GM12878 (cell line): ENCODE measurements around the gene CSNK1G3. TPM values are rescaled to one million over a fixed set of nuclear protein-coding genes. Genes with fewer than 3 reads are reported as not detected.

Experiments
- ATAC-seq: fragments of 200-7000 bp; cut with Tn5 transposase; 3 replicates; pipeline ENCODE4 v1.9.1; 2020; ENCODE audit warnings: mild to moderate bottlenecking, moderate library complexity
- BruUV-seq: library from RNA; stranded (reverse); fragments of 400-500 nt; replicated peaks from 2 replicates; lab custom pipeline; 2021; lab: Mats Ljungman, UMichigan
- CTCF ChIA-PET: fragments of 300-600 bp; sonication (Branson Sonifier 250); formaldehyde crosslinking; extraction: SDS; loops from one replicate; lab custom pipeline; 2021; ENCODE audit warnings: inconsistent platforms; lab: Yijun Ruan, JAX
- POLR2A ChIA-PET: fragments of 350-600 bp; formaldehyde crosslinking; extraction: SDS; loops from one replicate; lab custom pipeline; 2021; ENCODE audit warnings: inconsistent platforms; lab: Charles Lee
- RAD21 ChIA-PET: fragments of 300-600 bp; sonication (Branson Sonifier 250); formaldehyde crosslinking; loops from one replicate; lab custom pipeline; 2023; ENCODE audit warnings: antibody characterized with exemption; ENCODE audit not compliant: unreplicated experiment; lab: Charles Lee
- SMC1A ChIA-PET: fragments of 300-600 bp; sonication (Branson Sonifier 250); formaldehyde crosslinking; loops from one replicate; lab custom pipeline; 2023; ENCODE audit not compliant: unreplicated experiment, uncharacterized antibody; lab: Charles Lee
- DNase-seq: peaks from one replicate; pipeline ENCODE4 v3.0.0-alpha.2; 2011; ENCODE audit warnings: low read depth, low spot score
- FAIRE-seq: peaks from 3 replicates; lab custom pipeline; 2011; peaks lifted over from hg19 to GRCh38; lab: Jason Lieb, UNC
- H2AFZ ChIP-seq: 2 replicates; pipeline ENCODE4 v1.6.0; 2011; ENCODE audit warnings: low read depth, low read length, control low read depth; ENCODE audit not compliant: control insufficient read depth
- H3K27ac ChIP-seq: 2 replicates; pipeline ENCODE4 v1.5.1; 2011; ENCODE audit warnings: control low read depth; ENCODE audit not compliant: control insufficient read depth, insufficient read depth
- H3K27me3 ChIP-seq, 2 experiments: replicated peaks in 1 of 2; 2 replicates each; pipeline versions ENCODE4 v1.6.0 to v1.6.1; 2011; ENCODE audit warnings: low read length in 1 of 2; ENCODE audit not compliant: control insufficient read depth in 2 of 2, insufficient read depth in 2 of 2
- H3K36me3 ChIP-seq, 2 experiments: 2 replicates each; pipeline ENCODE4 v1.5.1; 2011; ENCODE audit warnings: low read length in 1 of 2; ENCODE audit not compliant: control insufficient read depth in 2 of 2, insufficient read depth in 2 of 2
- H3K4me1 ChIP-seq: 2 replicates; pipeline ENCODE4 v1.6.1; 2011; ENCODE audit warnings: mild to moderate bottlenecking, low read length, moderate library complexity, mixed read lengths; ENCODE audit not compliant: control insufficient read depth, insufficient read depth
- H3K4me2 ChIP-seq: 2 replicates; pipeline ENCODE4 v1.6.0; 2011; ENCODE audit warnings: control low read depth; ENCODE audit not compliant: control insufficient read depth, insufficient read depth
- H3K4me3 ChIP-seq: fragments of 200-600 bp; sonication (generic); 2 replicates; pipeline ENCODE4 v1.5.1; 2016
- H3K79me2 ChIP-seq: 2 replicates; pipeline ENCODE4 v1.6.0; 2011; ENCODE audit warnings: low read length; ENCODE audit not compliant: control insufficient read depth, insufficient read depth
- H3K9ac ChIP-seq: 2 replicates; pipeline ENCODE4 v1.8.0; 2011; ENCODE audit warnings: low read length, control low read depth, mixed read lengths; ENCODE audit not compliant: control insufficient read depth, insufficient read depth
- H3K9me3 ChIP-seq: replicated peaks from 3 replicates; pipeline ENCODE4 v1.5.1; 2011; ENCODE audit warnings: mild to moderate bottlenecking, low read length; ENCODE audit not compliant: control insufficient read depth, insufficient read depth
- H4K20me1 ChIP-seq: 2 replicates; pipeline ENCODE4 v1.6.0; 2011; ENCODE audit not compliant: control insufficient read depth, insufficient read depth
- EZH2 ChIP-seq: IDR thresholded peaks from 2 replicates; pipeline ENCODE4 v1.6.1; 2012; ENCODE audit warnings: low read depth, mild to moderate bottlenecking, control low read depth, inconsistent platforms, low read length, borderline replicate concordance; ENCODE audit not compliant: control insufficient read depth
- JUND ChIP-seq: IDR thresholded peaks from 2 replicates; pipeline ENCODE4 v1.6.1; 2012; ENCODE audit warnings: low read depth, mild to moderate bottlenecking, low read length, improper control_type of control experiment, moderate library complexity
- NR2C2 ChIP-seq: IDR thresholded peaks from 2 replicates; pipeline ENCODE4 v1.6.1; 2011; ENCODE audit warnings: borderline replicate concordance, low read depth; ENCODE audit not compliant: control insufficient read depth, insufficient read length
- RUNX3 ChIP-seq: IDR thresholded peaks from 2 replicates; pipeline ENCODE4 v1.6.1; 2012; ENCODE audit warnings: low read length, inconsistent platforms
- WGBS: methylation state at CpG from one replicate; pipeline ENCODE4 v1.1.6; 2016; ENCODE audit warnings: low lambda C conversion rate; ENCODE audit not compliant: insufficient replicate concordance, insufficient coverage; ENCODE audit errors: missing lambda C conversion rate; 5-methylcytosine and 5-hydroxymethylcytosine counted together
- in situ Hi-C: fragments of 300-500 bp; cut with MboI; formaldehyde crosslinking; loops from 9 replicates; pipeline ENCODE4 v1.14.3; 2018; ENCODE audit warnings: mixed read lengths
- intact Hi-C: fragments of 100-400 bp; cut with micrococcal nuclease; formaldehyde crosslinking; loops from one replicate; pipeline ENCODE4 v1.14.2; 2022; ENCODE audit not compliant: unreplicated experiment
- polyA plus RNA-seq, 11 experiments: library from polyadenylated mRNA; depleted of rRNA in 4 of 11; unstranded in 6 of 11; stranded (reverse) in 5 of 11; fragments of >200 nt; fragmentation: Nextera tagmentation in 4 of 11; fragmentation: Illumina TruSeq in 1 of 11; extraction: Ambion mirVana in 4 of 11; extraction: Trizol in 1 of 11; gene quantifications; 1 replicate in 1 of 11; 2 replicates in 10 of 11; pipeline versions ENCODE4 v1.2.1 to v1.2.3, GENCODE V29; 2011 to 2016; ENCODE audit warnings: inconsistent platforms in 2 of 11, missing spikeins in 2 of 11, low read depth in 1 of 11
- total RNA-seq, 4 experiments: library from RNA; depleted of rRNA in 3 of 4; stranded (reverse); fragments of >200 nt in 3 of 4; fragmentation: Illumina TruSeq in 1 of 4; extraction: Trizol in 1 of 4; gene quantifications; 2 replicates each; pipeline versions ENCODE4 v1.2.1 to v1.2.3, GENCODE V29; 2013 to 2021
- TF ChIP-seq, protein P1 (sequence below): fragments of 450-650 bp; IDR thresholded peaks from 2 replicates; pipeline ENCODE4 v1.6.1; 2016; ENCODE audit warnings: mild to moderate bottlenecking, moderate library complexity, borderline replicate concordance
- TF ChIP-seq, protein P2 (sequence below): fragments of 450-650 bp; IDR thresholded peaks from 2 replicates; pipeline ENCODE4 v1.6.1; 2017; ENCODE audit warnings: mild to moderate bottlenecking, moderate library complexity

The CSNK1G3 gene
- total and polyA plus RNA-seq, 10 of the 15 experiments (the other 5 are each of a cell fraction or from before 2014, with no cell fraction given): 7.4 to 24.1 (median 17.9) TPM

DNA sequence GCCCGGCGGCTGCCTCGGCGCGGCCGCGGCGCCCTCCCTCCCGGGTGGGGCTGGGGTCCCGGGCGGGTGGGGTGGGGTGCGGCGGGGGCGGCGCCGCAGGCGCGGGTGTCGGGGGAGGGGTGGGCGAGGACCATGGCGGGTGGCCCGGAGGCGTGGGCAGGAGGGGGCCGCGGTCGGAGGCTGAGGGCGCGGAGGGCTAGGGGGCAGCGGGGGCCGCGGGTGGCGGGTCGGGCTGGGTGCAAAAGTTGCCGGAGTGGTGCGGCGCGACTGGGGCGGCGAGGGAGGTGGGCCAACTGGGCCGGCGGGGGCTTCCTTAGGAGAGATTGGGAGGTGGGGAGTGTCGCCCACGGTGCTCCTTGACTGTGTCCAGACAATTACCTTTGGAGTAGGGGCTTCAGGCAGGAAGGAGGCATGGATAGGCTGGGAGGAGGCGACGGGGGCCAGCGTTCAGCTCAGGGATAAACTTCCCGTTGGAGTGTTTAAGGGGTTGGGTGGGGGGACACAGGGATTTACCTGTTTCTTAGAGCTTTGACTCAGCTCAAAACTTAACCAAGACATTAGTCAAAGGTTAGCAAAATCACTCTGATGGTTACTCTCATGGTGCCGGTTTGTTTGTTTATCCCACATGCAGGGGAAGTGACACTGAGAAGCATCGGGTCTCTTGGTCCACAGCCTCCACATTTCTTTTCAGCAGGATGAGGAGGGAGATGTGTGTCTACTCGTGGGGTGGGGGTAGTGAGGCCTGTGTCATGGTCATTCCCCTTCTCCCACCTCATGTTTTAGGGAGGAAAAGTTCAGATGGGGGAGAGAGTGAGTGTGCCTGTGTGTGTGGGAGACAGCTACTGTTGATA lies 859 bp downstream of the CSNK1G3 start (continued):
- TF ChIP-seq, protein P1, sequence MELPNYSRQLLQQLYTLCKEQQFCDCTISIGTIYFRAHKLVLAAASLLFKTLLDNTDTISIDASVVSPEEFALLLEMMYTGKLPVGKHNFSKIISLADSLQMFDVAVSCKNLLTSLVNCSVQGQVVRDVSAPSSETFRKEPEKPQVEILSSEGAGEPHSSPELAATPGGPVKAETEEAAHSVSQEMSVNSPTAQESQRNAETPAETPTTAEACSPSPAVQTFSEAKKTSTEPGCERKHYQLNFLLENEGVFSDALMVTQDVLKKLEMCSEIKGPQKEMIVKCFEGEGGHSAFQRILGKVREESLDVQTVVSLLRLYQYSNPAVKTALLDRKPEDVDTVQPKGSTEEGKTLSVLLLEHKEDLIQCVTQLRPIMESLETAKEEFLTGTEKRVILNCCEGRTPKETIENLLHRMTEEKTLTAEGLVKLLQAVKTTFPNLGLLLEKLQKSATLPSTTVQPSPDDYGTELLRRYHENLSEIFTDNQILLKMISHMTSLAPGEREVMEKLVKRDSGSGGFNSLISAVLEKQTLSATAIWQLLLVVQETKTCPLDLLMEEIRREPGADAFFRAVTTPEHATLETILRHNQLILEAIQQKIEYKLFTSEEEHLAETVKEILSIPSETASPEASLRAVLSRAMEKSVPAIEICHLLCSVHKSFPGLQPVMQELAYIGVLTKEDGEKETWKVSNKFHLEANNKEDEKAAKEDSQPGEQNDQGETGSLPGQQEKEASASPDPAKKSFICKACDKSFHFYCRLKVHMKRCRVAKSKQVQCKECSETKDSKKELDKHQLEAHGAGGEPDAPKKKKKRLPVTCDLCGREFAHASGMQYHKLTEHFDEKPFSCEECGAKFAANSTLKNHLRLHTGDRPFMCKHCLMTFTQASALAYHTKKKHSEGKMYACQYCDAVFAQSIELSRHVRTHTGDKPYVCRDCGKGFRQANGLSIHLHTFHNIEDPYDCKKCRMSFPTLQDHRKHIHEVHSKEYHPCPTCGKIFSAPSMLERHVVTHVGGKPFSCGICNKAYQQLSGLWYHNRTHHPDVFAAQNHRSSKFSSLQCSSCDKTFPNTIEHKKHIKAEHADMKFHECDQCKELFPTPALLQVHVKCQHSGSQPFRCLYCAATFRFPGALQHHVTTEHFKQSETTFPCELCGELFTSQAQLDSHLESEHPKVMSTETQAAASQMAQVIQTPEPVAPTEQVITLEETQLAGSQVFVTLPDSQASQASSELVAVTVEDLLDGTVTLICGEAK: no peak
- TF ChIP-seq NR2C2: no peak

DNA sequence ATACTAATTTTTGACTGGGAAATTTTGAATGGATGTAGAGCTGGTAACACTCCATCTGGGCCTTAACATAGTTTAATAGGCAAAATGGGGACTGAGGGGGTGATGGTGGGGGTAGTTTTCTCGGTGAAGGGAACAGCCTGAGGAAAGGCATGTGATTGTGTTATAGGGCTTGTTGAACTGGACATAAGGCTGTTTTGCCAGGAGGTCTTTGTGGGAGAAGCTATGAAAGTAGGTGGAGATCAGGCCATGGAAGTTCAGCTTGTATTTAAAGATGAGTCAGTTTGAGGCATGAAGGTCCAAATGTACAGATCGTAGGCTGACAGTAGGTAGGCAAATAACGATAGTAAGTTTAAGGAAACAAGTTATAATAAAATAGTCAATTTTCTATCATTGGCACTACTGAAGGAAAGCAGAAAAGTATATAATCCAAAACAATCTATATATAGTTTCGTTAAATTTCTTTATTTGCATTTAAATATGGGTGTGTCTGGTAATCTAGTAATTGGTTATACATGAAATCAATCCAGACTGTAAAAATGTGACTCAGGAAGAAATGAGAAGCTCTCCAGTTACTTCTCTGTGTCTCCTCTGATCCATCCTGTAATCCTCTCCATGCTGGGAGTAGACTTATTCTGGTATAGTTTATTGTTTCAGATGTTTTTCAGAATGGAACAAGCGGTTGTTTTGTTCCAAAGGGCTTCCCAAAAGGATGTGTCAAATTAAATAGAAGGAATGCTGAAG lies 2.8 kb downstream of the CSNK1G3 start:
- CTCF ChIA-PET: interaction anchor here (0.7 to 3.0 kb wide), 4 partner anchors 30 to 540 kb away, joined by 3 to 12 read pairs (median 6); partner anchors contain the start of gene CEP120
- Histone ChIP-seq H3K4me3 (peak overlapping the region; percentile 51), H3K9me3 (no peaks in the 10 kb centered on the region), H3K9ac (no peak overlapping the region), H3K36me3 (no peaks in the 10 kb centered on the region), H3K27me3 (no peaks in the 10 kb centered on the region), H4K20me1 (no peaks in the 10 kb centered on the region), H3K27ac (no peak overlapping the region), H3K4me2 (peak overlapping the region; percentile 11), H2AFZ (no peak overlapping the region), H3K4me1 (peaks cover 28% of the 10 kb centered on the region), H3K79me2 (peaks cover 71% of the 10 kb centered on the region)
- DNase-seq (no peak), FAIRE-seq (no peak), ATAC-seq (no peak)
- WGBS: 76% methylated on average over 5 of the region's 5 CpGs
- RAD21 ChIA-PET: interaction anchor here (0.8 to 4.8 kb wide), 5 partner anchors 28 to 96 kb away, joined by 3 to 30 read pairs (median 8); partner anchors contain the start of gene CEP120
- in situ Hi-C loops: loop anchor here (10.0 kb wide), 1 partner anchor 70 kb away; no protein-coding TSS in a partner anchor
- intact Hi-C loops: no loop called here
- BruUV-seq: no TSS peak
- TF ChIP-seq RUNX3: no peak
- TF ChIP-seq JUND: no peak
- no peak for TF ChIP-seq EZH2
- TF ChIP-seq, protein P2, sequence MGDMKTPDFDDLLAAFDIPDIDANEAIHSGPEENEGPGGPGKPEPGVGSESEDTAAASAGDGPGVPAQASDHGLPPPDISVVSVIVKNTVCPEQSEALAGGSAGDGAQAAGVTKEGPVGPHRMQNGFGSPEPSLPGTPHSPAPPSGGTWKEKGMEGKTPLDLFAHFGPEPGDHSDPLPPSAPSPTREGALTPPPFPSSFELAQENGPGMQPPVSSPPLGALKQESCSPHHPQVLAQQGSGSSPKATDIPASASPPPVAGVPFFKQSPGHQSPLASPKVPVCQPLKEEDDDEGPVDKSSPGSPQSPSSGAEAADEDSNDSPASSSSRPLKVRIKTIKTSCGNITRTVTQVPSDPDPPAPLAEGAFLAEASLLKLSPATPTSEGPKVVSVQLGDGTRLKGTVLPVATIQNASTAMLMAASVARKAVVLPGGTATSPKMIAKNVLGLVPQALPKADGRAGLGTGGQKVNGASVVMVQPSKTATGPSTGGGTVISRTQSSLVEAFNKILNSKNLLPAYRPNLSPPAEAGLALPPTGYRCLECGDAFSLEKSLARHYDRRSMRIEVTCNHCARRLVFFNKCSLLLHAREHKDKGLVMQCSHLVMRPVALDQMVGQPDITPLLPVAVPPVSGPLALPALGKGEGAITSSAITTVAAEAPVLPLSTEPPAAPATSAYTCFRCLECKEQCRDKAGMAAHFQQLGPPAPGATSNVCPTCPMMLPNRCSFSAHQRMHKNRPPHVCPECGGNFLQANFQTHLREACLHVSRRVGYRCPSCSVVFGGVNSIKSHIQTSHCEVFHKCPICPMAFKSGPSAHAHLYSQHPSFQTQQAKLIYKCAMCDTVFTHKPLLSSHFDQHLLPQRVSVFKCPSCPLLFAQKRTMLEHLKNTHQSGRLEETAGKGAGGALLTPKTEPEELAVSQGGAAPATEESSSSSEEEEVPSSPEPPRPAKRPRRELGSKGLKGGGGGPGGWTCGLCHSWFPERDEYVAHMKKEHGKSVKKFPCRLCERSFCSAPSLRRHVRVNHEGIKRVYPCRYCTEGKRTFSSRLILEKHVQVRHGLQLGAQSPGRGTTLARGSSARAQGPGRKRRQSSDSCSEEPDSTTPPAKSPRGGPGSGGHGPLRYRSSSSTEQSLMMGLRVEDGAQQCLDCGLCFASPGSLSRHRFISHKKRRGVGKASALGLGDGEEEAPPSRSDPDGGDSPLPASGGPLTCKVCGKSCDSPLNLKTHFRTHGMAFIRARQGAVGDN: no peak
- TF ChIP-seq NR2C2: no peak
- POLR2A ChIA-PET: interaction anchor here (1.1 kb wide), 1 partner anchor 35 kb away, joined by 5 read pairs; no protein-coding TSS in a partner anchor
- SMC1A ChIA-PET: interaction anchor here (1.1 to 4.5 kb wide), 11 partner anchors 13 to 148 kb away, joined by 3 to 27 read pairs (median 5); partner anchors contain the start of gene CEP120
